ENCODE measurements around the gene GCNT2.
"Not testable (repeated sequence)": the region's sequence is repeated elsewhere in the genome, so short reads cannot be mapped to it uniquely, and the experiment has no call there.

Gene GCNT2

GRCh38 chr6:10658910-10659698 lies 138.0 kb downstream of the GCNT2 start:
- no peak overlapping the region for H3K4me3 ChIP-seq (ENCODE audit: low read depth, low read length)
- no peak for DNase-seq (ENCODE audit: low read depth)
- no peak for TF ChIP-seq MYC (IDR thresholded peaks at IDR 0.05; ENCODE audit: low read depth, low read length)
- no peak for TF ChIP-seq POLR2A (IDR thresholded peaks at IDR 0.05; ENCODE audit: extremely low read depth, insufficient read length)
- TF ChIP-seq, protein P1, sequence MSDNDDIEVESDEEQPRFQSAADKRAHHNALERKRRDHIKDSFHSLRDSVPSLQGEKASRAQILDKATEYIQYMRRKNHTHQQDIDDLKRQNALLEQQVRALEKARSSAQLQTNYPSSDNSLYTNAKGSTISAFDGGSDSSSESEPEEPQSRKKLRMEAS (IDR thresholded peaks at IDR 0.05; ENCODE audit: low read depth, low read length): no peak

DNA sequence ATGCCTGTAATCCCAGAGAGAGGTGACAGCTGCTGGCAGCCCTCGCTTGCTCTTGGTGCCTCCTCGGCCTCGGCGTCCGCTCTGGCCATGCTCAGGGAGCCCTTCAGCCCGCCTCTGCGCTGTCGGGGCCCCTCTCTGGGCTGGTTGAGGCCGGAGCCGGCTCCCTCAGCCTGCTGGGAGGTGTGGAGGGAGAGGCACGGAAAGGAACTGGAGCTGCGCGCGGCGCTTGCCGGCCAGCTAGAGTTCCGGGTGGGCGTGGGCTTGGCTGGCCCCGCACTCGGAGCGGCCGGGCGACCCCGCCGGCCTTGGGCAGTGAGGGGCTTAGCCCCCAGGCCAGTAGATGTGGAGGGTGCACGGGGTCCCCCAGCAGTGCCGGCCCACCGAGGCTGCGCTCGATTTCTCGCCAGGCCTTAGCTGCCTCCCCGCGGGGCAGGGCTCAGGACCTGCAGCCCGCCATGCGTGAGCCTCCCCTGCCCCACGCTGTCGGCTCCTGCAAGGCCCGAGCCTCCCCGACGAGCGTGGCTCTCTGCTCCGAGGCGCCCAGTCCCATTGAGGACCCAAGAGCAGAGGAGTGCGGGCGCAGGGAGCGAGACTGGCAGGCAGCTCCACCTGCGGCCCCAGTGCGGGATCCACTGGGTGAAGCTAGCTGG lies 138.7 kb downstream of the GCNT2 start:
- no peak overlapping the region for H3K4me3 ChIP-seq (ENCODE audit: low read depth, low read length)
- TF ChIP-seq MYC (IDR thresholded peaks at IDR 0.05; ENCODE audit: low read depth, low read length) (no peak), POLR2A (IDR thresholded peaks at IDR 0.05; ENCODE audit: extremely low read depth, insufficient read length) (no peak)
- TF ChIP-seq, protein P2, sequence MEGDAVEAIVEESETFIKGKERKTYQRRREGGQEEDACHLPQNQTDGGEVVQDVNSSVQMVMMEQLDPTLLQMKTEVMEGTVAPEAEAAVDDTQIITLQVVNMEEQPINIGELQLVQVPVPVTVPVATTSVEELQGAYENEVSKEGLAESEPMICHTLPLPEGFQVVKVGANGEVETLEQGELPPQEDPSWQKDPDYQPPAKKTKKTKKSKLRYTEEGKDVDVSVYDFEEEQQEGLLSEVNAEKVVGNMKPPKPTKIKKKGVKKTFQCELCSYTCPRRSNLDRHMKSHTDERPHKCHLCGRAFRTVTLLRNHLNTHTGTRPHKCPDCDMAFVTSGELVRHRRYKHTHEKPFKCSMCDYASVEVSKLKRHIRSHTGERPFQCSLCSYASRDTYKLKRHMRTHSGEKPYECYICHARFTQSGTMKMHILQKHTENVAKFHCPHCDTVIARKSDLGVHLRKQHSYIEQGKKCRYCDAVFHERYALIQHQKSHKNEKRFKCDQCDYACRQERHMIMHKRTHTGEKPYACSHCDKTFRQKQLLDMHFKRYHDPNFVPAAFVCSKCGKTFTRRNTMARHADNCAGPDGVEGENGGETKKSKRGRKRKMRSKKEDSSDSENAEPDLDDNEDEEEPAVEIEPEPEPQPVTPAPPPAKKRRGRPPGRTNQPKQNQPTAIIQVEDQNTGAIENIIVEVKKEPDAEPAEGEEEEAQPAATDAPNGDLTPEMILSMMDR (IDR thresholded peaks at IDR 0.05; ENCODE audit: low read depth, low read length): no peak
- TF ChIP-seq, protein P1 (IDR thresholded peaks at IDR 0.05; ENCODE audit: low read depth, low read length): no peak
- DNase-seq (ENCODE audit: low read depth): no peak

DNA sequence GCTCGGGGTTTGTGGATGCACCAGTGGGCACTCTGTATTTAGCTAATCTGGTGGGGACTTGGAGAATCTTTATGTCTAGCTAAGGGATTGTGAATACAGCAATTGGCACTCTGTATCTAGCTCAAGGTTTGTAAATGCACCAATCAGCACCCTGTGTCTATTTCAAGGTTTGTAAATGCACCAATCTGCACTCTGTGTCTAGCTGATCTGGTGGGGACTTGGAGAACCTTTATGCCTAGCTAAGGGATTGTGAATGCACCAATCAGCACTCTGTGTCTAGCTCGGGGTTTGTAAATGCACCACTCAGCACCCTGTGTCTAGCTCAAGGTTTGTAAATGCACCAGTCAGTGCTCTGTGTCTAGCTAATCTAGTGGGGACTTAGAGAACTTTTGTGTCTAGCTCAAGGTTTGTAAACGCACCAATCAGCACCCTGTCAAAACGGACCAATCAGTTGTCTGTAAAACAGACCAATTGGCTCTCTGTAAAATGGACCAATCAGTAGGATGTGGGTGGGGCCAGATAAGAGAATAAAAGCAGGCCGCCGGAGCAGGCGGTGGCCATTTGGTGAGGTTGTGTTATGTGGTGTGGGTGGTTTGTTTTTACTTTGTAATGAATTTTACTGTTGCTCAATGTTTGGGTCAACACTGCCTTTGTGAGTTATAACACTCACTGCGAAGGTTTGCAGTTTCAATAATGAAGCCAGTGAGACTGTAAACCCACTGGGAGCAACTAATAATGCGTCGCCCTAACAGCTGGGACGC lies 139.5 kb downstream of the GCNT2 start:
- not testable (repeated sequence) for H3K4me3 ChIP-seq (ENCODE audit: low read depth, low read length); DNase-seq (ENCODE audit: low read depth)

- DNase-seq (ENCODE audit: low read depth): no peak
- H3K4me3 ChIP-seq (ENCODE audit: low read depth, low read length): no peak overlapping the region
- TF ChIP-seq, protein P1 (IDR thresholded peaks at IDR 0.05; ENCODE audit: low read depth, low read length): no peak
- TF ChIP-seq POLR2A (IDR thresholded peaks at IDR 0.05; ENCODE audit: extremely low read depth, insufficient read length) (no peak), MYC (IDR thresholded peaks at IDR 0.05; ENCODE audit: low read depth, low read length) (no peak)
- TF ChIP-seq, protein P2 (IDR thresholded peaks at IDR 0.05; ENCODE audit: low read depth, low read length): no peak
These were observed 141.1 kb downstream of the GCNT2 start for GRCh38 chr6:10662207-10662606.

- H3K4me3 ChIP-seq (ENCODE audit: low read depth, low read length): no peak overlapping the region
- TF ChIP-seq, protein P2 (IDR thresholded peaks at IDR 0.05; ENCODE audit: low read depth, low read length): no peak
- TF ChIP-seq MYC (IDR thresholded peaks at IDR 0.05; ENCODE audit: low read depth, low read length) (no peak), POLR2A (IDR thresholded peaks at IDR 0.05; ENCODE audit: extremely low read depth, insufficient read length) (no peak)
- TF ChIP-seq, protein P1 (IDR thresholded peaks at IDR 0.05; ENCODE audit: low read depth, low read length): no peak
- no peak for DNase-seq (ENCODE audit: low read depth)
These were observed 141.6 kb downstream of the GCNT2 start for GRCh38 chr6:10662742-10663141.

- H3K4me3 ChIP-seq (ENCODE audit: low read depth, low read length): not testable (repeated sequence)
These were observed 144.4 kb downstream of the GCNT2 start for GRCh38 chr6:10665595-10665994.

More at GRCh38 chr6:10665595-10665994, 144.4 kb downstream of the GCNT2 start:
- DNase-seq (ENCODE audit: low read depth): not testable (repeated sequence)
